ENCODE results near the gene STK33.

STK33 gene

GRCh38 chr11:8352103-8352875, 241.7 kb downstream of the STK33 start:
- no peak for DNase-seq

- no peak for DNase-seq
Observed at GRCh38 chr11:8351223-8351622, 242.8 kb downstream of the STK33 start.

GRCh38 chr11:8347978-8348377, 246.1 kb downstream of the STK33 start:
- DNase-seq = no peak

- no peak for DNase-seq
Observed at GRCh38 chr11:8346157-8346755, 247.8 kb downstream of the STK33 start.

GRCh38 chr11:8345179-8345578, 248.8 kb downstream of the STK33 start:
- no peak for DNase-seq

- no peak for DNase-seq
Observed at GRCh38 chr11:8344346-8344745, 249.7 kb downstream of the STK33 start.

GRCh38 chr11:8342821-8343681, 251.0 kb downstream of the STK33 start:
- no peak for DNase-seq

GRCh38 chr11:8341996-8342395, 252.0 kb downstream of the STK33 start:
- DNase-seq = no peak
